ENCODE measurements around the gene CDH23.

DNA sequence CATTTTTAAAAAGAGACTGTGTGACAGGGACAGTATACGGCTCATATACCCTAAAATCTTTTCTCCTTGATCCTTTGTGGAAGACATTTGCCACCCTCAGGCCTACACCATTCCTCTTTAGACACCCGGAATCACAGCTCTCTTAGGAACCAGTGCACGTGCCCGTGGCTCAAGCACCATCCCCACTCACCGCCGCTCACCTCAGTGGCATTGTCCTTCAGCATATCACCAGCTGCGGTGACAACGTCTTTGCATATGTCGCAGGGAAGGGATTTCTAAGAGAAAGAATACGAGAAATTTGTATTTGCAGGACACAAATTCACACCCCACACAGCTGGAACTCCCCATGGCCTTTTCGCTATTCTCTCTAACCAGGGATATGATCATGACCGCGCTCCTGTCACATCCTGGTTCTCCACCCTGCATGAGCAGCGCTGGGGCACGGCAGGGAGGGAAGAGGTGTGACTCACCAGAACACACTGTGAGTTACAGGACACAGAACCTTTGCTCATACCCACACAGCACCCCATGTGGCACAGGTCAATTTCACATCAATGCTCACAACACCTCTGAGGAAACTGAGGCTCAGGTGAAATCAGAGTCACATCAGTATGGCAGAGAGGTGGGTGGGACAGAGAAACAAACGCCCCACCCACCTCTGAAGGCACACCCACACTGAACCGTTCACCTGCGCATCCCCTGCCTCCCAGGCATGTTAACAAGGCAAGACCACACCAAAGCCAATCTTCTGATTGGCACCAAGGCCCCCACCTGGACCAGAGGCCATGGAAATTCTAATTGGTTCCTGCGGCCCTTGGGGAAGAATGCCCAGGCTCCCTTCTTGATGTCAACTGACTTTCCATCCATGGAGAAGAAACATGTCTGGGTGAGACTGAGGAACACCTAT lies 435.2 kb downstream of the CDH23 start:
- TF ChIP-seq CTCF (conservative IDR thresholded peaks at IDR 0.05; ENCODE audit: low read length) = no peak
- no peak for TF ChIP-seq EZH2phosphoT487 (IDR thresholded peaks at IDR 0.05; ENCODE audit: borderline replicate concordance)

Measured in Loucy (cell line).